ENCODE data around the gene DCAF5. TPM values are rescaled to one million over a fixed set of nuclear protein-coding genes. Genes with fewer than 3 reads are reported as not detected.
"Not testable (repeated sequence)": the region's sequence is repeated elsewhere in the genome, so short reads cannot be mapped to it uniquely, and the experiment has no call there.

Gene DCAF5
- total RNA-seq, 1 experiment from 2014 or later: 22.0 TPM

DNA sequence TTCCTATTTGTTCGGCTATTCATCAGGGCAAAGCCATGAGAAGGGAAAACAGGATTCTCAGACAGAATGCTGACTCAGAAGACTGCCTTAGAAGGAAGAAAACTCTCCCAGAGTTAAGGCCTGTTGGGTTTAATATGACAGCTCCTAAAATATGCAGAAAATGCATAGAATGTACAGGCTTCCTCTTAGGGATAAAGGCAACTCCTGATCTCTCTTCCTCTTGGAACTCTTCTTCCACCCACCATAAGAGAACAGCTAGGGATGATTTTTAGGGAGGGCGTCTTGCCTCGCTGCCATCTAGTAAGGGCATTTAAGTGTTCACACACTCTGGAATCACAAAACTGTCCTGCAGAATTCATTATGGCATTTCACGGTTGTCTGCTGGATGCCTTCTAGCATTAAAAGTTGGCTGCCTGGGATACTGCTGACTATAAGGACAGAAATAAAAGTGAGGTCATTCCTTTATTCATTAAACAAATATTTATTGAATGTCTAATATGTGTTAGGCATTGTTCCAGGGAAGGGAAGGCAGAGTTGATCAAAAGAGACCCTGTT is 73.7 kb downstream of the DCAF5 start:
- ChIA-PET CTCF (interaction anchor here (0.6 kb wide), 1 partner anchor 144 kb away, joined by 4 read pairs; no protein-coding TSS in a partner anchor), POLR2A (ENCODE audit: low non-redundant PET) (no interaction called here)
- H3K36me3 ChIP-seq (ENCODE audit: insufficient read depth, low read length, poor library complexity, severe bottlenecking): no peaks in the 10 kb centered on the region
- peak; percentile 48 for DNase-seq (ENCODE audit: low spot score)
- intact Hi-C loops (cut with micrococcal nuclease; ENCODE audit: unreplicated experiment): no loop called here
- no peak overlapping the region for H3K4me3 ChIP-seq (ENCODE audit: low read depth, low read length, poor library complexity, severe bottlenecking)
- peaks cover 5% of the 10 kb centered on the region for H3K4me1 ChIP-seq (ENCODE audit: insufficient read depth, low read length, poor library complexity, severe bottlenecking)
- TF ChIP-seq, protein P1, sequence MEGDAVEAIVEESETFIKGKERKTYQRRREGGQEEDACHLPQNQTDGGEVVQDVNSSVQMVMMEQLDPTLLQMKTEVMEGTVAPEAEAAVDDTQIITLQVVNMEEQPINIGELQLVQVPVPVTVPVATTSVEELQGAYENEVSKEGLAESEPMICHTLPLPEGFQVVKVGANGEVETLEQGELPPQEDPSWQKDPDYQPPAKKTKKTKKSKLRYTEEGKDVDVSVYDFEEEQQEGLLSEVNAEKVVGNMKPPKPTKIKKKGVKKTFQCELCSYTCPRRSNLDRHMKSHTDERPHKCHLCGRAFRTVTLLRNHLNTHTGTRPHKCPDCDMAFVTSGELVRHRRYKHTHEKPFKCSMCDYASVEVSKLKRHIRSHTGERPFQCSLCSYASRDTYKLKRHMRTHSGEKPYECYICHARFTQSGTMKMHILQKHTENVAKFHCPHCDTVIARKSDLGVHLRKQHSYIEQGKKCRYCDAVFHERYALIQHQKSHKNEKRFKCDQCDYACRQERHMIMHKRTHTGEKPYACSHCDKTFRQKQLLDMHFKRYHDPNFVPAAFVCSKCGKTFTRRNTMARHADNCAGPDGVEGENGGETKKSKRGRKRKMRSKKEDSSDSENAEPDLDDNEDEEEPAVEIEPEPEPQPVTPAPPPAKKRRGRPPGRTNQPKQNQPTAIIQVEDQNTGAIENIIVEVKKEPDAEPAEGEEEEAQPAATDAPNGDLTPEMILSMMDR (conservative IDR thresholded peaks at IDR 0.05; ENCODE audit: low read depth, low read length): no peak
- TF ChIP-seq EZH2 (IDR thresholded peaks at IDR 0.05; ENCODE audit: borderline replicate concordance, low read depth, low read length, poor library complexity, severe bottlenecking): no peak
- peak overlapping the region; percentile 43 for H3K27ac ChIP-seq (ENCODE audit: low read depth, low read length, poor library complexity, severe bottlenecking)
- no peaks in the 10 kb centered on the region for H3K27me3 ChIP-seq (replicated peaks; ENCODE audit: insufficient read depth, low read depth, low read length, poor library complexity)
- BruUV-seq (replicated peaks): no TSS peak
- no peaks in the 10 kb centered on the region for H3K9me3 ChIP-seq (ENCODE audit: low read depth, low read length, poor library complexity, severe bottlenecking)

DNA sequence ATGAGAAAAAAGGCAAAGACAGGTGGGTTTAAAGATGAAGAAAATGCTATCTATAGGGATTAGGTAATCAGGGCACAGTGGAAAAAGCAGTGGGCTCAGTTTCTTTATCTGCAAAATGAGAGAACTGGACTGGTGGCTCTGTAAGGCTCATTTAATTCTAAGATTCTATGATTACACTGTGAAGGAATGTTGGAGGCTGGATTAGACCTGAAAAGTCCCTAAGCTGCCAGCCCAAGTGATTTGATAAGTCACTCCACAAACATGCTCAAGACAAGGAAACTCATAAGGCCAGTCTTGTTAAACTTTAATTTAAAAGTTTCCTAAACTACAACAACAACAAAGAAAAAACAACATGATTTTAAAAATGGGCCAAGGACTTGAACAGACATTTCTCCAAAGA is 75.1 kb downstream of the DCAF5 start:
- POLR2A ChIA-PET (ENCODE audit: low non-redundant PET): no interaction called here
- BruUV-seq (replicated peaks): no TSS peak
- Histone ChIP-seq H3K27me3 (replicated peaks; ENCODE audit: insufficient read depth, low read depth, low read length, poor library complexity) (no peaks in the 10 kb centered on the region), H3K4me3 (ENCODE audit: low read depth, low read length, poor library complexity, severe bottlenecking) (no peak overlapping the region), H3K9me3 (ENCODE audit: low read depth, low read length, poor library complexity, severe bottlenecking) (no peaks in the 10 kb centered on the region), H3K27ac (ENCODE audit: low read depth, low read length, poor library complexity, severe bottlenecking) (peak overlapping the region; percentile 43), H3K4me1 (ENCODE audit: insufficient read depth, low read length, poor library complexity, severe bottlenecking) (peaks cover 5% of the 10 kb centered on the region), H3K36me3 (ENCODE audit: insufficient read depth, low read length, poor library complexity, severe bottlenecking) (no peaks in the 10 kb centered on the region)
- DNase-seq (ENCODE audit: low spot score): peak; percentile 28
- CTCF ChIA-PET: no interaction called here
- TF ChIP-seq EZH2 (IDR thresholded peaks at IDR 0.05; ENCODE audit: borderline replicate concordance, low read depth, low read length, poor library complexity, severe bottlenecking): no peak
- TF ChIP-seq, protein P1 (conservative IDR thresholded peaks at IDR 0.05; ENCODE audit: low read depth, low read length): no peak
- intact Hi-C loops (cut with micrococcal nuclease; ENCODE audit: unreplicated experiment): no loop called here

- H3K4me3 ChIP-seq (ENCODE audit: low read depth, low read length, poor library complexity, severe bottlenecking); DNase-seq (ENCODE audit: low spot score); H3K27me3 ChIP-seq (replicated peaks; ENCODE audit: insufficient read depth, low read depth, low read length, poor library complexity); BruUV-seq (replicated peaks); intact Hi-C loops (cut with micrococcal nuclease; ENCODE audit: unreplicated experiment); H3K27ac ChIP-seq (ENCODE audit: low read depth, low read length, poor library complexity, severe bottlenecking); H3K36me3 ChIP-seq (ENCODE audit: insufficient read depth, low read length, poor library complexity, severe bottlenecking); H3K9me3 ChIP-seq (ENCODE audit: low read depth, low read length, poor library complexity, severe bottlenecking); CTCF ChIA-PET; POLR2A ChIA-PET (ENCODE audit: low non-redundant PET); H3K4me1 ChIP-seq (ENCODE audit: insufficient read depth, low read length, poor library complexity, severe bottlenecking): not testable (repeated sequence)
Observed at GRCh38 chr14:69077185-69077584, 75.7 kb downstream of the DCAF5 start.

- Histone ChIP-seq H3K9me3 (ENCODE audit: low read depth, low read length, poor library complexity, severe bottlenecking) (no peaks in the 10 kb centered on the region), H3K36me3 (ENCODE audit: insufficient read depth, low read length, poor library complexity, severe bottlenecking) (no peaks in the 10 kb centered on the region), H3K27ac (ENCODE audit: low read depth, low read length, poor library complexity, severe bottlenecking) (no peak overlapping the region), H3K27me3 (replicated peaks; ENCODE audit: insufficient read depth, low read depth, low read length, poor library complexity) (no peaks in the 10 kb centered on the region), H3K4me1 (ENCODE audit: insufficient read depth, low read length, poor library complexity, severe bottlenecking) (peaks cover 5% of the 10 kb centered on the region), H3K4me3 (ENCODE audit: low read depth, low read length, poor library complexity, severe bottlenecking) (no peak overlapping the region)
- DNase-seq (ENCODE audit: low spot score): no peak
- POLR2A ChIA-PET (ENCODE audit: low non-redundant PET): no interaction called here
- TF ChIP-seq, protein P1 (conservative IDR thresholded peaks at IDR 0.05; ENCODE audit: low read depth, low read length): no peak
- no peak for TF ChIP-seq EZH2 (IDR thresholded peaks at IDR 0.05; ENCODE audit: borderline replicate concordance, low read depth, low read length, poor library complexity, severe bottlenecking)
- BruUV-seq (replicated peaks): no TSS peak
- CTCF ChIA-PET: no interaction called here
- intact Hi-C loops (cut with micrococcal nuclease; ENCODE audit: unreplicated experiment): no loop called here
Observed at GRCh38 chr14:69076341-69076740, 76.6 kb downstream of the DCAF5 start.

All from A673 (cell line).